Measurements from ENCODE around the gene FIG4.
"Not testable (repeated sequence)": the region's sequence is repeated elsewhere in the genome, so short reads cannot be mapped to it uniquely, and the experiment has no call there.

FIG4 gene

GRCh38 chr6:109760208-109760607 lies 69.1 kb downstream of the FIG4 start:
- DNase-seq (ENCODE audit: low read depth), result no peak

- DNase-seq (ENCODE audit: low read depth), result no peak
Observed at GRCh38 chr6:109762166-109762565, 71.1 kb downstream of the FIG4 start.

- no peak for DNase-seq (ENCODE audit: low read depth)
Observed at GRCh38 chr6:109762769-109763441, 71.8 kb downstream of the FIG4 start.

- no peak for DNase-seq (ENCODE audit: low read depth)
Observed at GRCh38 chr6:109766167-109766566, 75.1 kb downstream of the FIG4 start.

GRCh38 chr6:109767961-109768360 lies 76.9 kb downstream of the FIG4 start:
- DNase-seq (ENCODE audit: low read depth), result no peak

GRCh38 chr6:109768485-109768884 lies 77.4 kb downstream of the FIG4 start:
- no peak for DNase-seq (ENCODE audit: low read depth)

GRCh38 chr6:109769213-109769612 lies 78.1 kb downstream of the FIG4 start:
- no peak for DNase-seq (ENCODE audit: low read depth)

- DNase-seq (ENCODE audit: low read depth), result no peak
Observed at GRCh38 chr6:109770047-109770446, 79.0 kb downstream of the FIG4 start.

GRCh38 chr6:109770779-109771178 lies 79.7 kb downstream of the FIG4 start:
- no peak for DNase-seq (ENCODE audit: low read depth)

- not testable (repeated sequence) for DNase-seq (ENCODE audit: low read depth)
Observed at GRCh38 chr6:109771939-109772755, 81.1 kb downstream of the FIG4 start.

GRCh38 chr6:109772883-109773431 lies 81.9 kb downstream of the FIG4 start:
- no peak for DNase-seq (ENCODE audit: low read depth)

GRCh38 chr6:109781001-109781400 lies 89.9 kb downstream of the FIG4 start:
- DNase-seq (ENCODE audit: low read depth), result no peak

- no peak for DNase-seq (ENCODE audit: low read depth)
Observed at GRCh38 chr6:109782491-109782999, 91.4 kb downstream of the FIG4 start.

- no peak for DNase-seq (ENCODE audit: low read depth)
Observed at GRCh38 chr6:109783250-109783986, 92.3 kb downstream of the FIG4 start.

- no peak for DNase-seq (ENCODE audit: low read depth)
Observed at GRCh38 chr6:109787312-109787711, 96.2 kb downstream of the FIG4 start.

- DNase-seq (ENCODE audit: low read depth), result no peak
Observed at GRCh38 chr6:109788687-109789086, 97.6 kb downstream of the FIG4 start.

- DNase-seq (ENCODE audit: low read depth), result no peak
Observed at GRCh38 chr6:109790131-109790530, 99.0 kb downstream of the FIG4 start.

- DNase-seq (ENCODE audit: low read depth), result no peak
Observed at GRCh38 chr6:109791301-109791700, 100.2 kb downstream of the FIG4 start.

GRCh38 chr6:109793021-109793420 lies 101.9 kb downstream of the FIG4 start:
- DNase-seq (ENCODE audit: low read depth), result no peak

- no peak for DNase-seq (ENCODE audit: low read depth)
Observed at GRCh38 chr6:109793792-109794191, 102.7 kb downstream of the FIG4 start.

- DNase-seq (ENCODE audit: low read depth), result no peak
Observed at GRCh38 chr6:109794201-109794923, 103.3 kb downstream of the FIG4 start.

Measured in stimulated activated CD8-positive, alpha-beta memory T cell treated with anti-CD3 and anti-CD28 coated beads, Interleukin-15, amount 100 ng/mL, for 24 hours (primary cell).